Nasal cavity respiratory epithelium epithelial cell of viscerocranial mucosa (primary cell): ENCODE results near the gene AP3D1. TPM values are rescaled to one million over a fixed set of nuclear protein-coding genes. Genes with fewer than 3 reads are reported as not detected.

Source experiments
- total RNA-seq: library from RNA; depleted of rRNA; stranded (reverse); fragments of >200 nt; gene quantifications from 2 replicates; pipeline ENCODE4 v1.2.3, GENCODE V29; 2014

Gene AP3D1
- 89.2 and 208 TPM in 2 replicates for total RNA-seq

DNA sequence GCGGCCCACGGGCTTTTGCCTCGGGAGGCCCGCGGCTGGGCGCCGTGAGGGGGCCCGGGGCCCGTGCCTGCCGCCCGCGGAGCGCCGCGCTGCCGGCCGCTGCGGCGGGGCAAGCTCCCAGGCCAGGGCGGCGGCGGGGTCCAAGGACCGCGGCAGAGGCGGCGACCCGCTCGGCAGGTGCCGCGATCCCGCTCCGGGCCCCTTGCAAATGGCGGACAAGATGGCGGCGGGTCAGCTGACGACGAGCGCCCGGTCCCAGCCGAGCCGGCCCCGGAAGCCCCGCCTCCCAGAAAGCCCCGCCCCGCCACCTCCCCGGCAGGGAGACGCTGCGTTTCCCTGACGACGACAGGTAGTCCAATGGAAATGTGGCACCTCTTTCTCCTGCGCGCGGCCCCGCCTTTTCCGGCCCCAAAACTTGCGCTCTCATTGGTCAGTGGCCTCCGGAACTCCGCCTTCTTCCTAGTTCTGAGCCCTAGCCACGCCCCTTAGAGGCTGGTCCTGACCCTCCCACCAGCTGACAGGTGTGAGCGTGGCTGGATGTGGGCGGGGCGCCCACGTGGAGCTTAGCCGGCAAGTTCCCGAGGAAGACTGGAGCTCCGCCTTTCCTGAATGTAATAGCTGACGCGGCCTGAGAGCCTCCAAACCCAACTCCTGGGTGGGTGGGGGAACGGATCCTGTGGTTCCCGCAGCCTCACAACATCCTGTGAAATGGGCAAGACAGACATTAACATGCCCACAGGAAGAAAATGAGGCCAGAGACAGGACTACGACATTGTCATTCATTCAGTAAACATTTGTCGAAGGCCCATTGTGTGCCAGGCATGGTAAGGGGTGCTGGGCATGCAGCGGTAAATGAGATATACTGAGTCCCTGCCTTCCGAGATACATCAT is at the start of gene AP3D1:
TSS of gene AP3D1 (minus strand) at position 228 of the 891 bp plus-strand sequence. CDS start 232 bp downstream, outside the sequence.

GRCh38 chr19:2096480-2097202 is 54.7 kb downstream of the AP3D1 start, which contains the start of gene IZUMO4:
IZUMO4 (plus strand) TSS chr19:2096915; CDS start chr19:2096946, 31 bp downstream.

GRCh38 chr19:2096034-2096479 is 55.3 kb downstream of the AP3D1 start, which contains the start of gene MOB3A:
MOB3A (minus strand) TSS chr19:2096326; CDS start chr19:2078560, 17,766 bp downstream.

DNA sequence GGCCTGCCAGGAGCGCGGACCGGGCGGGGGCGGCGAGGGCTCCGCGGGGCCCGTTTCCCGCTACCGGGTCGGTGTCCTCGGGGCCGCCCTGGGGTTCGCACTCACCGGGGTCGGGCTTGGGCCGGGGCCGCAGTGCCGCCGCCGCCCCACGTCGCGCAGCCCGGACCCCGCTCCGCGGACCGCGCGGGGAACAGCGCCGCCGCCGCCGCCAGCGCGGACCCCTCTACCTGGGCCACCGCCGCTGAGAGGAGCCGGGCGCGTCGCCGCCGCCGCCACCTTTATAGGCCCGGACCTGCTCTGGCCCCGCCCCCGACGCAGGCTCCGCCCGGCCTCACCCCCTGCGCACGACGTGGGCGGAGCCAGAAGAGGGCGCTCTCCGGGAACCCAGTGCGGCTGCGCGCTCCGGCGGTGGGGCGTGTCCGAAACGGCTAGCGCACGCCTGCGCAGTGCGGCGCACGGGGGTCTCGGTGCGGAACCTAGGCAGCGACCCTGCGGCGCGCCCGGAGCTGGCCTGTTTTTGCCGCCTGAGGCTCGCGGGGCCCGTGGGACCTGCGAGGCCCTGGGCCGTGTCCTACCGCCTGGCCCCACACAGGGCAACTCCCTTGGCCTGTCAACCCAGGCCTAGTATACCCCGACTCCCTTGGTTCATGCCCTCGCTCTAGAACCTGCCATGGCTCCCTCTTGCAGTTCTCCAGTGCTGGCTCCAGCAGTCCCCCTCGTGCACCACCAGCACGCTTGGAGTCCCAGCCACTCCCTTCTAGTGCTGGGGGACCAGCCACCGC is 100.2 kb downstream of the AP3D1 start, which contains the start of gene MKNK2:
TSS of gene MKNK2 (minus strand) at position 254 of the 782 bp plus-strand sequence. CDS start 393 bp downstream, outside the sequence.

Other genes starting within 250 kb of the AP3D1 start
- 1.4 and 3.3 TPM in 2 replicates for gene ADAT3, start 246.2 kb downstream of the AP3D1 start, total RNA-seq
- gene SCAMP4, start 246.2 kb downstream of the AP3D1 start, total RNA-seq: 13.0 and 48.7 TPM in 2 replicates
- gene CSNK1G2, start 210.4 kb downstream of the AP3D1 start, total RNA-seq: 60.1 and 117 TPM in 2 replicates
- gene BTBD2, start 135.9 kb downstream of the AP3D1 start, total RNA-seq: 16.1 and 125 TPM in 2 replicates
- 430 and 865 TPM in 2 replicates for gene MKNK2, start 100.3 kb downstream of the AP3D1 start, total RNA-seq
- 19.1 and 49.2 TPM in 2 replicates for gene MOB3A, start 55.2 kb downstream of the AP3D1 start, total RNA-seq
- 1.9 and 2.4 TPM in 2 replicates for gene IZUMO4, start 54.7 kb downstream of the AP3D1 start, total RNA-seq
- 4.4 and 10.1 TPM in 2 replicates for gene DOT1L, start 12.4 kb upstream of the AP3D1 start, total RNA-seq
- 45.3 and 58.1 TPM in 2 replicates for gene PLEKHJ1, start 84.8 kb upstream of the AP3D1 start, total RNA-seq
- gene SF3A2, start 85.3 kb upstream of the AP3D1 start, total RNA-seq: 30.4 and 48.1 TPM in 2 replicates
- gene AMH, start 97.8 kb upstream of the AP3D1 start, total RNA-seq: 0.34 and 0.78 TPM in 2 replicates
- gene JSRP1, start 104.9 kb upstream of the AP3D1 start, total RNA-seq: not detected in 2 replicates
- not detected in 2 replicates for gene PEAK3, start 130.6 kb upstream of the AP3D1 start, total RNA-seq
- gene LINGO3, start 156.6 kb upstream of the AP3D1 start, total RNA-seq: not detected in 2 replicates
- gene LSM7, start 177.0 kb upstream of the AP3D1 start, total RNA-seq: 45.6 and 74.5 TPM in 2 replicates
- gene SPPL2B, start 177.1 kb upstream of the AP3D1 start, total RNA-seq: 12.6 and 34.9 TPM in 2 replicates
- not detected in 2 replicates for gene TMPRSS9, start 208.7 kb upstream of the AP3D1 start, total RNA-seq